ENCODE data around the gene MCM9.

MCM9 gene

DNA sequence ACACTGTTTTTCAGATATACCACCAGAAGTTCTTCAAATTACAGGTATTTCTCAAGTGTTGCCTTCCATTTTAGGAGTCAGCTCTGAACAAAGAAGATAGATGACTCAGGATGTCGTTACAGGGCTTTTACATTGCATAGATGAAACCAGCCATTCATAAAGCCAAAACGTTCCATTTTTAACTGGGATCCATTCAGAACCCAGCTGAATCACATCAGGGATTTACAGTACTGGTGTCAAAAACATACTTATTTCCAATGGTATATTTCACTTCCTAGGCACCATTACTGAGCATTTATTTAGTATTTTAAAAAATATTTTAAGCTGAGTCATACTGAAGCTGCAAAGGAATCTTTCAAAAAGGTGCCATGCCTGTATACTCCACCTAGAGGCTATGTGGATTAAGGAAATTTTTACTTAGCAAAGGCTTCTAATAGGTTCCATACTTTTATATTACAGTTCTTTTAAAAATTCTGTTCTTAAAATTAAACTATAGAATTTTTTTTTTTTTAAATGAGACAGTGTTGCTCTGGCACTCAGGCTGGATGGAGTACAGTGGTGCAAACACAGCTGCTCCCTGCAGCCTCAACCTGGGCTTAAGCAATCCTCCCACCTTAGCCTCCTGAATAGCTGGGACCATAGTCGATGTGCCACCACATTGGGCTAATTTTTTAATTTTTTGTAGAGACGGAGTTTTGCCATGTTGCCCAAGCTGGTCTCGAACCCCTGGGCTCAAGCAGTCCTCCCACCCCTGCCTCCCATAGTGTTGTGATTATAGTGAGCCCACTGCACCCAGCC lies 38.4 kb downstream of the MCM9 start:
- peaks cover 1% of the 10 kb centered on the region; the same call in 1 of the 2 replicates for H3K36me3 ChIP-seq (ENCODE audit: control insufficient read depth, insufficient read depth, low read length)
- peak; percentile 43 for DNase-seq (ENCODE audit: extremely low read depth, insufficient read length)
- TF ChIP-seq, protein P1, sequence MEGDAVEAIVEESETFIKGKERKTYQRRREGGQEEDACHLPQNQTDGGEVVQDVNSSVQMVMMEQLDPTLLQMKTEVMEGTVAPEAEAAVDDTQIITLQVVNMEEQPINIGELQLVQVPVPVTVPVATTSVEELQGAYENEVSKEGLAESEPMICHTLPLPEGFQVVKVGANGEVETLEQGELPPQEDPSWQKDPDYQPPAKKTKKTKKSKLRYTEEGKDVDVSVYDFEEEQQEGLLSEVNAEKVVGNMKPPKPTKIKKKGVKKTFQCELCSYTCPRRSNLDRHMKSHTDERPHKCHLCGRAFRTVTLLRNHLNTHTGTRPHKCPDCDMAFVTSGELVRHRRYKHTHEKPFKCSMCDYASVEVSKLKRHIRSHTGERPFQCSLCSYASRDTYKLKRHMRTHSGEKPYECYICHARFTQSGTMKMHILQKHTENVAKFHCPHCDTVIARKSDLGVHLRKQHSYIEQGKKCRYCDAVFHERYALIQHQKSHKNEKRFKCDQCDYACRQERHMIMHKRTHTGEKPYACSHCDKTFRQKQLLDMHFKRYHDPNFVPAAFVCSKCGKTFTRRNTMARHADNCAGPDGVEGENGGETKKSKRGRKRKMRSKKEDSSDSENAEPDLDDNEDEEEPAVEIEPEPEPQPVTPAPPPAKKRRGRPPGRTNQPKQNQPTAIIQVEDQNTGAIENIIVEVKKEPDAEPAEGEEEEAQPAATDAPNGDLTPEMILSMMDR (IDR thresholded peaks at IDR 0.05; ENCODE audit: insufficient read depth, low read length, poor library complexity, severe bottlenecking) = peak; percentile 58
- H3K4me3 ChIP-seq (replicated peaks; ENCODE audit: low read depth, low read length) = peak overlapping the region; percentile 88
- no peaks in the 10 kb centered on the region for H3K27me3 ChIP-seq (replicated peaks; ENCODE audit: control insufficient read depth, insufficient read depth, low read length)

DNA sequence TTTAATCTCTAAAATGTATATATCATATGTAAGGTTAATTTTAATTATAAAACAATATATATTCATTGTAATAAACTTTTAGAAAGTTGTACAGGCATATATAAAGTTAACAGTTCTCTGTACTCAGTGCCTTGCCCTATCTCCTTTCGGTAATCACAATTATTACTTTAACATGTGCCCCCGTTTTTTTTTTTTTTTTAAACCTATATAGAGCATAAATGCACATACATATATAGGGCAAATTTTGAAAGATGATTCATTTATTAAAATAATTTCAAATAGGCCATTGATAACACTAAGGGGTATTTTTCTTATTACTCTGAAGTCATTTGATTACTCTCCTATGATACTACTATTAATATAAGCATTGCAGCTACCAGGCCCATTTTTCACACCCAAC lies 39.1 kb downstream of the MCM9 start:
- TF ChIP-seq, protein P1 (IDR thresholded peaks at IDR 0.05; ENCODE audit: insufficient read depth, low read length, poor library complexity, severe bottlenecking) = no peak
- H3K36me3 ChIP-seq (ENCODE audit: control insufficient read depth, insufficient read depth, low read length) = peaks cover 1% of the 10 kb centered on the region; the same call in 1 of the 2 replicates
- H3K4me3 ChIP-seq (replicated peaks; ENCODE audit: low read depth, low read length) = peak overlapping the region; percentile 88
- no peaks in the 10 kb centered on the region for H3K27me3 ChIP-seq (replicated peaks; ENCODE audit: control insufficient read depth, insufficient read depth, low read length)
- DNase-seq (ENCODE audit: extremely low read depth, insufficient read length) = no peak

DNA sequence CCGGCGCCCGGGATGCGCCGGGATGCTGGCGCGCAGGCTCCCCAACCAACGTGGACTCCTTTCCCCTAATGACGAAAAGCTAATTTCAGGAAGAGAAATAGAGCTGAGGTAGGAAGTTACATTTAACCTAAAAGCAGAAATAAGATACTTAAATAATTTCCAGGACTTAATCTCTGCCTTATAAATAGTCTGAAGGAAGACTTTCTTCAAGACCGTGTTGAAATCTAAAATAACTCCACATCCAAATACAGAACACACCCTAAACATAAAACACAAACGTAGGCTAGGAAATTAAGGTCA lies 39.7 kb downstream of the MCM9 start:
- no peak for DNase-seq (ENCODE audit: extremely low read depth, insufficient read length)
- Histone ChIP-seq H3K27me3 (replicated peaks; ENCODE audit: control insufficient read depth, insufficient read depth, low read length) (no peaks in the 10 kb centered on the region), H3K4me3 (replicated peaks; ENCODE audit: low read depth, low read length) (peak overlapping the region; percentile 88), H3K36me3 (ENCODE audit: control insufficient read depth, insufficient read depth, low read length) (peaks cover 1% of the 10 kb centered on the region; the same call in 1 of the 2 replicates)
- TF ChIP-seq, protein P1 (IDR thresholded peaks at IDR 0.05; ENCODE audit: insufficient read depth, low read length, poor library complexity, severe bottlenecking) = no peak

DNA sequence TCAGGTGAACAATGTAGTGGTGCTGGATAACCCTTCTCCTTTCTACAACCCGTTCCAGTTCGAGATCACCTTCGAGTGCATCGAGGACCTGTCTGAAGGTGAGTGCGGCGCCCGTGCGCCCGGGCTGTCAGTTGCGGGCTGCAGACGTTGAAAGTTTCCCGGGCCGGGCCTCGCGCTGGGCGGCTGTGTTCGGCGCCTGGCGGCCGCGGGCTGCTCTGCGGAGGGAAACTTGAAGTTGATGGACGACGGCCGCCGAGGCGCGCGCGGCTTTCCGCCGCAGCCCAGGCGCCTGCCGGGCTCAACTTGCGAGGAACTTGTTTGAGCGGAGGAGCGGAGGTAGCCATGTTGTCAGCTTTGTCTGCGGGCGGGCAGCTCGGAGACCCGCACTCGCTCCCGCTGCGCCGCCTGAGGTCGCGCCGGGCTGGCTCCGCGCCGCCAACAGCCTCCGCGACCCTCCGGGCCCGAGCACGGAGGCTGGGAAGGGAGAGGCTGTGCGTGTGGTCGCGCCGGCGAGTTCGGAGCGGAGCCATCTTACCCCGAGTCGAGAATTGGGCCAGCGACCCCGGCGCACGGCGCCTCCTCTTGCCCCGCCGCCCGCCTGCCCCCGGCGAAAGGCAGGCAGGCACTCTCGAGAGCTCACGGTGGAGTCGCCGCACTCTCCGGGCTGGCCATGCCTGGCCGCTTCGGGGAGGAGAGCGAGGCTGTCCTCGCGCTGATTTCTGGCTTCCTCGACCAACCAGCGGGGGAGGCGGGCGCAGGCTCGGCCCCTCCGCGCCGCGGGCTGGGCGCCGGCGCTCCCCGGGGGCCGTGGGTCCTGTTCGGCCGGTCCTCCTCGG lies 40.3 kb downstream of the MCM9 start:
- peak overlapping the region; percentile 88 for H3K4me3 ChIP-seq (replicated peaks; ENCODE audit: low read depth, low read length)
- H3K27me3 ChIP-seq (replicated peaks; ENCODE audit: control insufficient read depth, insufficient read depth, low read length) = no peaks in the 10 kb centered on the region
- H3K36me3 ChIP-seq (ENCODE audit: control insufficient read depth, insufficient read depth, low read length) = peaks cover 1% of the 10 kb centered on the region; the same call in 1 of the 2 replicates
- TF ChIP-seq, protein P1 (IDR thresholded peaks at IDR 0.05; ENCODE audit: insufficient read depth, low read length, poor library complexity, severe bottlenecking) = no peak
- DNase-seq (ENCODE audit: extremely low read depth, insufficient read length) = peak; percentile 88

DNA sequence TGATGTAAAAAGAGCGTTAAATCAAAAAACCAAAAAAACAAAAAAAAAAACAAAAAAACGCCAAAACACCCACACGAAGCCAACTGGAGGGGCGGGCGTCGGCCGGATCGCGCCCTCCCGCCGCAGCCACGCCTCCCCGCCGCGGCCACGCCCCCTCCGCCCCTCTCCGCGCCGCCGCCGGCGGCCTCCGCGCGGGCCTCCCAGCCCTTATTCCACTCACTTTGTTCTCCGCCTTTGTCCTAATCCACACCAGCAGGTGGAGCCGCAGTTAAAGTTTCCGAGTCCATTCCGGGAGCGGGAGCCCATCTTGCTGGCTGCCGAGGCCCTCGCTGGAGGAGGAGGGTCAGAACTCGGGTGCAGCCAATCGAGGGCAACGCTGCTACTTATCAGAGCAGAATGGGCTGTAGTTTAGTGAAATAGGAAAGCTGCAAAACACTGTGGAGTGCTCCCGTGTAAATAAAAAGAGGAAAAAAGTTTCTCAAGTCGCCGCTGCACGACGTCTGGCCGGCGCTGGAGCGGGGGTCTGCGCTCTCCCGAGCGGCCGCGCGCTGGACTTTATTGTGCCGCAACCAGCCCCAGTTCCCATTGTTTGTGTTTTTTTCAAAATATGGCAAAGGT lies 41.0 kb downstream of the MCM9 start, which contains the start of gene ASF1A:
TSS of gene ASF1A (plus strand) at position 346 of the 618 bp plus-strand sequence. CDS start at position 608, 262 bp downstream.
- TF ChIP-seq, protein P1 (IDR thresholded peaks at IDR 0.05; ENCODE audit: insufficient read depth, low read length, poor library complexity, severe bottlenecking) = peak; percentile 55
- peak; percentile 91 for DNase-seq (ENCODE audit: extremely low read depth, insufficient read length)
- Histone ChIP-seq H3K36me3 (ENCODE audit: control insufficient read depth, insufficient read depth, low read length) (no peaks in the 10 kb centered on the region), H3K4me3 (replicated peaks; ENCODE audit: low read depth, low read length) (peak within 1 kb of the TSS; percentile 88), H3K27me3 (replicated peaks; ENCODE audit: control insufficient read depth, insufficient read depth, low read length) (no peaks in the 10 kb centered on the region)
